Measurements from ENCODE around the gene CA10. TPM values are rescaled to one million over a fixed set of nuclear protein-coding genes. Genes with fewer than 3 reads are reported as not detected.

CA10 gene
- total and polyA plus RNA-seq, 2 donors (not counting 1 experiment from before 2014, with no cell fraction given), result not detected

DNA sequence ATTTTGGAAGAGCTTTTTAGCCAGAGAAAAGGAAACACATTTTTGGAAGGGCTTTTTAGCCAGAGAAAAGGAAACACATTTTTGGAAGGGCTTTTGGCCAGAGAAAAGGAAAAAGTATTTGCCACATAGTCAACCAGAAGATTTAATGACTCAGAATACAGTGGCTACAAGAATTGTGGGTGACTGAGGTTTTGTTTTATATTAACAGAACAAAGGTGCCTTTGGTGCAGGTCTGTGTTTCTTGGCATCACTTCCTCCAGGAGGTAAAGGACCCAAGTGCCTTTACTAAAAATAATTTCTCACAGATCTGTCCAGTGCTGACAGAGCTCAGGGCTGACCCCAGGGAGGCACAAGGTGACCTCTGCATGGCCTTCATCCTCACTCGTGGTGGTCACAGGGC is 363.1 kb downstream of the CA10 start:
- Histone ChIP-seq H3K79me2 (ENCODE audit: control insufficient read depth, insufficient read depth, low read length) (no peaks in the 10 kb centered on the region), H3K9me3 (ENCODE audit: control extremely low read depth in 1 of 3, control insufficient read depth in 2 of 3, insufficient read depth in 1 of 3, low read length in 2 of 3) (peaks cover 0 to 4% (median 0%) of the 10 kb centered on the region in 3 donors), H3K36me3 (replicated peaks in 1 of 2; ENCODE audit: control extremely low read depth in 1 of 2, control insufficient read depth in 1 of 2, extremely low read depth in 1 of 2, insufficient read depth in 2 of 2, low read length in 1 of 2) (no peaks in the 10 kb centered on the region), H3K9ac (ENCODE audit: low read length) (no peak overlapping the region), H3K27me3 (replicated peaks in 1 of 4; ENCODE audit: control extremely low read depth in 1 of 4, control insufficient read depth in 3 of 4, insufficient read depth in 4 of 4, low read length in 3 of 4) (no peaks in the 10 kb centered on the region), H3K4me3 (ENCODE audit: control extremely low read depth in 1 of 5, extremely low read depth in 1 of 5, insufficient read depth in 1 of 5, low read depth in 2 of 5, low read length in 4 of 5) (no peak overlapping the region), H3K4me2 (replicated peaks; ENCODE audit: low read depth, low read length, poor library complexity, severe bottlenecking) (no peak overlapping the region), H3K27ac (ENCODE audit: low read length in 2 of 2) (no peak overlapping the region), H2AFZ (ENCODE audit: insufficient read depth, low read depth, low read length, poor library complexity, severe bottlenecking) (no peak overlapping the region), H4K20me1 (ENCODE audit: control insufficient read depth, insufficient read depth, low read length, poor library complexity, severe bottlenecking) (no peaks in the 10 kb centered on the region), H3K4me1 (ENCODE audit: control insufficient read depth in 2 of 2, insufficient read depth in 2 of 2, low read length in 2 of 2) (no peaks in the 10 kb centered on the region)
- DNase-seq (no peak), ATAC-seq (ENCODE audit: low read depth) (no peak)
- CTCF ChIA-PET, result no interaction called here
- Mint-ChIP-seq H3K27ac (no peak overlapping the region), H3K9me3 (ENCODE audit: insufficient read depth) (no peaks in the 10 kb centered on the region), H3K4me1 (no peaks in the 10 kb centered on the region), H3K4me3 (no peak overlapping the region), H3K27me3 (no peaks in the 10 kb centered on the region)
- WGBS (ENCODE audit: insufficient coverage), result 83% methylated on average over 1 of the region's 1 CpG
- POLR2A ChIA-PET, result no interaction called here
- no peak for TF ChIP-seq EZH2 (IDR thresholded peaks at IDR 0.05; ENCODE audit: borderline replicate concordance, insufficient read depth, low read depth, low read length, poor library complexity, severe bottlenecking)
- TF ChIP-seq, protein P1, sequence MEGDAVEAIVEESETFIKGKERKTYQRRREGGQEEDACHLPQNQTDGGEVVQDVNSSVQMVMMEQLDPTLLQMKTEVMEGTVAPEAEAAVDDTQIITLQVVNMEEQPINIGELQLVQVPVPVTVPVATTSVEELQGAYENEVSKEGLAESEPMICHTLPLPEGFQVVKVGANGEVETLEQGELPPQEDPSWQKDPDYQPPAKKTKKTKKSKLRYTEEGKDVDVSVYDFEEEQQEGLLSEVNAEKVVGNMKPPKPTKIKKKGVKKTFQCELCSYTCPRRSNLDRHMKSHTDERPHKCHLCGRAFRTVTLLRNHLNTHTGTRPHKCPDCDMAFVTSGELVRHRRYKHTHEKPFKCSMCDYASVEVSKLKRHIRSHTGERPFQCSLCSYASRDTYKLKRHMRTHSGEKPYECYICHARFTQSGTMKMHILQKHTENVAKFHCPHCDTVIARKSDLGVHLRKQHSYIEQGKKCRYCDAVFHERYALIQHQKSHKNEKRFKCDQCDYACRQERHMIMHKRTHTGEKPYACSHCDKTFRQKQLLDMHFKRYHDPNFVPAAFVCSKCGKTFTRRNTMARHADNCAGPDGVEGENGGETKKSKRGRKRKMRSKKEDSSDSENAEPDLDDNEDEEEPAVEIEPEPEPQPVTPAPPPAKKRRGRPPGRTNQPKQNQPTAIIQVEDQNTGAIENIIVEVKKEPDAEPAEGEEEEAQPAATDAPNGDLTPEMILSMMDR (IDR thresholded peaks at IDR 0.05), result no peak
- intact Hi-C loops (cut with micrococcal nuclease), result no loop called here

DNA sequence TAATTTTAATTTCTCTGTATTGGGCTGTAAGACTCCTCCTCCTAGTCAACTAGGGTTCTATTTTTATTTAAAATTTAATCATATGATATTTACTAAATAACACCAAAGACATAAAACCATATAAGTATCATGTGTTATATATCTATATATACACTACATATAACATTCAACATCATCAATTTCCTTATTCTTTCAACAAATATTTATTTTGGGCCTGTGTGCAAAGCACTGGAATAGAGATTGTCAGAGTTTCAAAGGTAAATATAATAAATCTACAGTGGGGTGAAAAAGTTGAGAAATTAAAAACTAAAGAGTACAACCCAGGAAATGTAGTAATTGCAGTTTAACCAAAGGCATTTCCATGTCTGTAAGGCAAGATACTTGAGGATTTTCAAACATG is 364.0 kb downstream of the CA10 start:
- POLR2A ChIA-PET, result no interaction called here
- no peak overlapping the region for H3K27ac Mint-ChIP-seq
- H3K79me2 ChIP-seq (ENCODE audit: control insufficient read depth, insufficient read depth, low read length), result no peaks in the 10 kb centered on the region
- H3K4me1 ChIP-seq (ENCODE audit: control insufficient read depth in 2 of 2, insufficient read depth in 2 of 2, low read length in 2 of 2), result no peaks in the 10 kb centered on the region
- no peak overlapping the region for H3K4me3 ChIP-seq (ENCODE audit: control extremely low read depth in 1 of 5, extremely low read depth in 1 of 5, insufficient read depth in 1 of 5, low read depth in 2 of 5, low read length in 4 of 5)
- no peaks in the 10 kb centered on the region for H4K20me1 ChIP-seq (ENCODE audit: control insufficient read depth, insufficient read depth, low read length, poor library complexity, severe bottlenecking)
- H3K4me2 ChIP-seq (replicated peaks; ENCODE audit: low read depth, low read length, poor library complexity, severe bottlenecking), result no peak overlapping the region
- H3K4me1 Mint-ChIP-seq, result no peaks in the 10 kb centered on the region
- intact Hi-C loops (cut with micrococcal nuclease), result no loop called here
- peaks cover 0 to 8% (median 0%) of the 10 kb centered on the region in 3 donors for H3K9me3 ChIP-seq (ENCODE audit: control extremely low read depth in 1 of 3, control insufficient read depth in 2 of 3, insufficient read depth in 1 of 3, low read length in 2 of 3)
- no peak overlapping the region for H3K4me3 Mint-ChIP-seq
- no peaks in the 10 kb centered on the region for H3K9me3 Mint-ChIP-seq (ENCODE audit: insufficient read depth)
- H3K9ac ChIP-seq (ENCODE audit: low read length), result no peak overlapping the region
- H2AFZ ChIP-seq (ENCODE audit: insufficient read depth, low read depth, low read length, poor library complexity, severe bottlenecking), result no peak overlapping the region
- ATAC-seq (ENCODE audit: low read depth), result no peak
- DNase-seq, result no peak
- CTCF ChIA-PET, result no interaction called here
- H3K36me3 ChIP-seq (replicated peaks in 1 of 2; ENCODE audit: control extremely low read depth in 1 of 2, control insufficient read depth in 1 of 2, extremely low read depth in 1 of 2, insufficient read depth in 2 of 2, low read length in 1 of 2), result no peaks in the 10 kb centered on the region
- no peak for TF ChIP-seq EZH2 (IDR thresholded peaks at IDR 0.05; ENCODE audit: borderline replicate concordance, insufficient read depth, low read depth, low read length, poor library complexity, severe bottlenecking)
- TF ChIP-seq, protein P1 (IDR thresholded peaks at IDR 0.05), result no peak
- no peaks in the 10 kb centered on the region for H3K27me3 Mint-ChIP-seq
- no peak overlapping the region for H3K27ac ChIP-seq (ENCODE audit: low read length in 2 of 2)
- no peaks in the 10 kb centered on the region for H3K27me3 ChIP-seq (replicated peaks in 1 of 4; ENCODE audit: control extremely low read depth in 1 of 4, control insufficient read depth in 3 of 4, insufficient read depth in 4 of 4, low read length in 3 of 4)
